ENCODE data around the gene CSNK1D.

CSNK1D gene

DNA sequence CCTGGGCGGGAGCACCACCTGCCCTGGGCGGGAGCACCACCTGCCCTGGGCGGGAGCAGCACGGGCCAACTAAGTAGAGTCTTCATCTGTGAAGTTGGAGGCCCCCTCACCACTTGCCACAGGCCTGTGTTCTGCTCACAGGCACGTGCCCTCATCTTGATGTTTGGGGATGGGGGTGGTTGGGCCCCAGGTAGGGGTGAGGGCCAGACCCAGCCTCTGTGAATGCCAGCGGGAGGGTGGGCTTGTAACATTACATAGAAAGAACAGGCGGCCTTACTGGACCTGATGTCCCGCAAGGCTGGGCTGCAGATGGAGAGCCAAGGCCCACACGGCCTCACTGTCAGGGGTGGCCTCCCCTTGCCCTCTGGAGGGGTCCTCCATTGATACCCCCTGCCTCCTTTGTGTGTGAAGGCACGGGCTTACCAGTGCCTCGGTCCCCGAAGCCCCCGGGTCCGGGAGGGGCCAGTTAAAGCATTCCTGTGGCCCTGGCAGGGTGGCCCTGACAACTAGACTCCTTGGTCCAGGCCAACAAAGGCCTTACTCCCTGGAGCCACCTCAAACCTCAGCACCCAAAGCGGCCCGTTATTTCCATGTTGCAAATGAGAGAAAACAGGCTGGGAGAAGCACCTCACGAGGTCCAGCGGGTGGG, 45.7 kb downstream of the CSNK1D start:
- peak; percentile 5 for DNase-seq (ENCODE audit: low read depth)

- DNase-seq (ENCODE audit: low read depth): no peak
Measured at GRCh38 chr17:82226809-82227628, 46.5 kb downstream of the CSNK1D start.

- DNase-seq (ENCODE audit: low read depth): no peak
Measured at GRCh38 chr17:82226146-82226808, 47.2 kb downstream of the CSNK1D start.

DNA sequence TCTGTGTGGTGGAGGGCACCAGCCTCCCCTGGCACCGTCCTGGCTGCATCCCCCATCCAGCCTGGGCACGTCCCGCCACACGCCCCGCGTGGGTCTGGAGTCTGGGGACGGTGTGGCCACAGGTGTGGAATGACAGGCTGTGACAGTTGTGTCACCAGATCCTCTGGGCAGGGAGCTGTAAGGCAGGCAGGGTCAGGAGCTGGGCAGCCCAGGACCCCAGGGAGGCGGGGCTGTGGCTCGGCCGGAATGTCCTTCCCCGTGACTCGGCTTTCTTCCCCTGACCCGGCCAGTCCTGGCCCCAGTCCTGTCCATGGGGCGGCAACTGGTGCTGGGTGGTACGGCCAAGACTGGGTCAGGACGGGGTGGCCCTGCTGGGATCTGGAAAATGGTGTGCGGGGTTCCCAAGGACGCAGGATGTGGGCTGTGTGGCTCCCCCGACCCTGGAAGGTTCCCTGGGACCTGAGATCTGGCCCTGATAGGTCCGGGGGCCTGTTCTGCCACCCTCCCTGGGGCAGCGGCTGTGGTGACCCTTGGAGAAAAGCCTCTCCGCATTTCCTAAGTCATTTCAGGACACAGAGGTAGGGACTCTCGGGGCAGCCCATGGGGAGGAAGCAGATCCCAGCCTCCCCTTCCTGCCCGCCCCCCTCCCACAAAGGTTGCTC, 48.0 kb downstream of the CSNK1D start:
- peak; percentile 9 for DNase-seq (ENCODE audit: low read depth)

DNA sequence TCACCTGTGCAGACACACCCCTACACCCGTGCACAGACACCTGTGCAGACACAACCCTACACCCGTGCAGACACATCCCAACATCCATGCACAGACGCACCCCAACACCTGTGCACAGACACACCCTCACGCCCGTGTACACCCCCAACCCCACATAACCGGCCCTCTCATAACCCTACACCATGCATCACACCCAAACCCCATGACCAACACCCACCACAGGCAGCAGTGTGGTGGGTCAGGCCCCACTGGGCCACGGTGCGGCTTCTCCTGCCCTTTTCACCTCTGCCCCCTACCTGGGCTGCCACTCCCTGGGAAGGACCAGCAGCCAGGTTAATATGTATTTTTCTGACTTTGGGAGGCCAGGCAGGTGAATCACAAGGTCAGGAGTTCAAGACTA, 48.8 kb downstream of the CSNK1D start:
- DNase-seq (ENCODE audit: low read depth): no peak

- no peak for DNase-seq (ENCODE audit: low read depth)
Measured at GRCh38 chr17:82223517-82223916, 50.0 kb downstream of the CSNK1D start.

- DNase-seq (ENCODE audit: low read depth): no peak
Measured at GRCh38 chr17:82222816-82223215, 50.7 kb downstream of the CSNK1D start.

- no peak for DNase-seq (ENCODE audit: low read depth)
Measured at GRCh38 chr17:82221341-82221902, 52.1 kb downstream of the CSNK1D start.

DNA sequence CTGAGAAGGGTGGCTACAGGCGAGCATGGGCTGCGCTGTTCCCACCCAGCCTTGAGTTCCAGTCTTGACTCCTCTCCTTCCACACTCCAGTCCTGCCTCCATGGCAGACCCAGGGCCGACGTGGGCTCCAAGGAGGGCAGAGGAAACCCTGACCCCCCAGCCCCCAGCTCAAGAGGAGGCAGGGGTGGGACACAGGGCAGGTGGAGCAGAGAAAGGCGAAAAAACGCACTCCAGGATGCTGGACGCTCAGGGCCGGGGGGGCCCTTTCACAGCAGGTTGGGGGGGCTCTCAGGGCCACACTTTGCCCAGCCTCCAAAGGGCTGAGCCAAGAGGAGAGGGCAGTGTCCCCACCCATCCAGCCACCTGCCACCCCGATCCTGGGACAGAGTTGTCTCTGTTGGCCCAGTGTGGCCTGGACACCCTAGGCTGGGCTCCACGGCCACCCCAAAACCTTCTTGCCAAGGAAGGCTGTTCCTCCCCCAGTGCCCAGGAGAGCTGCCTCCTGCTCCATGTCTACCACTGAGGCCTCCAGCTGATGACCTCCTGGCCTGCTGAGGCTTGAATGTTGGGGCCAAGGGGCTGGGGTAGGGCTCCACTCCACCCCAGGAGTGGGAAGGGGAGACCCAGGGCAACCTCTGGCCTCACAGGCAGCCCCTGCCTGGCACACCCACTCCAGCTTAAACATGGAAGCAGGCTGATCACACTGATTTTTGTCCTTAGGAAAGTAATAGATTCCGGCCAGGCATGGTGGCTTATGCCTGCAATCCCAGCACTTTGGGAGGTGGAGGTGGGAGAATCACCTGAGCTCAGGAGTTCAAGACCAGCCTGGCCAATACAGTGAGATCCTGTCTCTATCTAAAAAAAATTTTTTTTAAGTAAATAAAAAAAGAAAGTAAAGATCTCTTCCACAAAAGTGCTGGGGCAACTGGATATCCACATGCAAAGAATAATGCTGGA, 53.5 kb downstream of the CSNK1D start:
- no peak for DNase-seq (ENCODE audit: low read depth)

DNA sequence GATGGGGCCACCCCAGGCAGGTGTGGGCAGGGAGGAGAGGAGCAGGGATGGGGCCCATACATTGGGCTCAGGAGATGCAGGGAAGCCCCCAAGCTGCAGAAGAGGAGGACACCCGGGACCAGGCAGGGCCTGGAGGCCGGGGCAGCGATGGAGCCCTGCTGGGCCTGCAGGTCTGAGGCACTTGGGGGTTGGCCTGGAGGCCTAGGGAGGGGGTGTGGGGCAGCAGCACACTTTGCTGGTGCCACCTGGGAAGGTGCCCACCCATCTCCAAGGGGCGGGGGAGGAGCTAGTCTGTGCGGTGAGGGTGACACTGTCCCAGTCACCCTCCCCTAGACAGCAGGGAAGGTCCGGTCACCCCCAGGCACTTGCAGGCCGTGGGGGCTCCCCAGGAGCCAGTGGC, 54.4 kb downstream of the CSNK1D start:
- DNase-seq (ENCODE audit: low read depth): no peak

- no peak for DNase-seq (ENCODE audit: low read depth)
Measured at GRCh38 chr17:82218349-82219075, 55.0 kb downstream of the CSNK1D start.

DNA sequence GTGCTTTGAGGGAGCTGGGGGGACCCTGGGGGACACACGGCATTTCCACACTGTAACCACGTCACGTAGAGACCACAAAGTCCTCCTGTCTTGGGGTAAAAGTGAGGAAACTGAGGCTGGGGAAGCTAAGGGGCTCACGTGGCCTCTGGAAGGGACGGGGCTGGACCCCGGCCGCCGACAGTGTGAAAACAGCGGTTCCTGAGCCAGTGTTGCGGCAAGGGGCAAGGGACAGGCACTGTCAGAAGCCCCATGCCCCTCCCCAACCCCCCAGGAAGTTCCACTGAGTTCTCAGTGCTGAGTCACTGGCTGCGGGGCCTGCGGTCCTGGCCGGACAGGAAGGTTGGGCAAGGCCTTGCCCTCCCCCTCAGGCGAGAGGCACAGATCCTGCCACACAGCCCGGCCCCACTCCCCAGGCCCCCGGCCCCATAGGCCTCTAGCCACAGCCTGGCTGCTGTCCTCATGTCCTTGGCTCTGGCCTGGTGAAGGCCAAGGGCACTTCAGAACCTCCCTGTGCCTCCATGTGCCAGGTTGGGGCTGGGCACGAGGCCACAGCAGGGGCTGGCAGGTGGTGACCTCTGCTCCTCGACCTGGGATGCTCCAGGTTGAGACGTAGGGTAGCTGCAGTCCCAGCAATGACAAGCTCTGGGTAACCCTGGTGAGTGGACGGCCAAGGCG, 55.8 kb downstream of the CSNK1D start:
- DNase-seq (ENCODE audit: low read depth): peak; percentile 97

- DNase-seq (ENCODE audit: low read depth): peak; percentile 68
Measured at GRCh38 chr17:82217120-82217529, 56.4 kb downstream of the CSNK1D start.

DNA sequence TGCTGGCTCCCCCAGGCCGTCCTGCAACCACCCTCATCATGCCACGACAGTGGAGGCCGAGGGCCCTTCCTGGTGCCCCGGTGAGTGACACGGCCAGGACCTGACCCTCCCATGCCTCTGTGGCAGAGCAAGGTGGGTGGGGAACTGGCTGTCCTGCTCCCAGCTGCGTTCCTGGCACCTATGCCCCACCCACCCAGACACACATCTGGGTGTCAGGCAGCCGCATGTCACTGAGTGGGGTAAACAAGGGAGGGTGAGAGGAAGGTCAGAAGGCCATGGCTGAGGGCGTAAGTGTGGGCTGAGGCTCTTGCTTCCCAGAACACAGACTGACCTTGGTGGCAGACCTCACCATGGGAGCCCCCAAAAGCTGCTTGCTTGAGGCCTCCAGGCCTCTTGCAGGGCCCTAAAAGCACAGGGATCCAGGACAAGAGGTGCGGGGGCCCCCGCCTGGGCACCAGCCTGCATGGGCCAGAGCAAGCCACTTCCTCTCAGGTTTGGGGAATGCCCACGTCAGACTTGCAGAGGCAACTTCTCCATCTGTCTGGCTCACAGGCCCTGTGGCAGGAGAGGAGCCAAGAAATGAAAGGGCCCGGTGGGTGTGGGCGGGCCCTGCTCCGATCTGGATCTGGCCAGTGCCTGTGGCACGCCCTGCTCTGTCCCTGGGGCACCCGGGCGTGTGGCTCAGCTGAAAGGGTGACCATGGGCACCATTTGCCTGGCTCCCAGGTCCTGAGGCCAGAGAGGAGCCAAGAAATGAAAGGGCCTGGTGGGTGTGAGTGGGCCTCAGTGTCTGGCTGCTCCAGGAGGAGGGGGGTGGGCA, 57.0 kb downstream of the CSNK1D start:
- DNase-seq (ENCODE audit: low read depth): peak; percentile 89

DNA sequence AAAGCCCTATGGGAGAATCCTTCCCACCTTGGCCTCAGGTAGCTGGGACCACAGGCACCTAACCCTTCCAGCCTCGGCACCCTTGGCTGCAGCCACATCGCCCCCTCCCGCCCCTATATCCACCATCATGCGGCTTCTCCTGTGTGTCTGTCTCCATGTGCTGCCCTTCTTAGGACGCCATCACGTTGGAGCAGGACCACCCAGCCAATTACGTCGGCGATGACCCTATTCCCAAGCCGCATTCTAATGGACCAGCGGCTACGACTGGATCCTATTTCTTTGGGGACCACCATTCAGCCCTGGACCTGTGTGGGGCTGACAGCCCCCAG, 57.6 kb downstream of the CSNK1D start:
- no peak for DNase-seq (ENCODE audit: low read depth)

DNA sequence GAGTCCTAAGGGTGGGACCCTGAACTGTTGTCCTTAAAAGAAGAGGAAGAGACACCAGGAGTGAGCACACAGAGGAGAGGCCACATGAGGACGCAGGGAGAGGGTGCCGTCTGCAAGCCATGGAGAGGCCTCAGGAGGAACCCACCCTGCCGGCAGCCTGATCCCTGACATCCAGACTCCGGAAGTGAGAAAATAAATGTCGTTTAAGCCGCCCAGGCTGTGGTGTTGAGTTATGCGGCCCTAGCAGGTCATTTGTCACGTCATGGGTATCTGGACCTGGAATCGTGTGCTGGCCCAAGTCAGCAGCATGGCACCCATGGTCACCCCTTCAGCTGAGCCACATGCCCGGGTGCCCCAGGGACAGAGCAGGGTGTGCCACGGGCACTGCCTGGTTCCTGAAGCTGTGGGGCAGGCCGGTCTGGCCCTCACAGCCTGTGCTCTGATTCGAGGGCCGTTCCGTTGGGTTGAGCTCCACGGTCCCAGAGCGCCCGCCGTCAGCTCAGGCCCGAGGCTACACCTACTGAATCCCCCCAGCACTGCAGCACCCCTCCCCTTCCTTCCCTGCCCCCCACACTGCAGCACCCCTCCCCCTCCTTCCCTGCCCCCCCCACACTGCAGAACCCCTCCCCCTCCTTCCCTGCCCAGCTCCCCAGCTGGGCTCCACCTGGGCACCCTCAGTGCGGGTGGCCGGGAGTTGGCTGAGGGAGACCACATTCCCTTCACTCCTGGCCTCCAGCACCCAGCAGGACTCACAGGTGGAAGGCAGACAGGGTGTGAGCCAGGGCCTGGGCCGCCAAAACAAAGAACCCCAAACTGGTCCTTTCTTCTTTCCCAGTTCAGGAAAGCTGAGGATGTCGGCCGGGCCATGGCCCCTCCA, 58.2 kb downstream of the CSNK1D start:
- DNase-seq (ENCODE audit: low read depth): peak; percentile 34

DNA sequence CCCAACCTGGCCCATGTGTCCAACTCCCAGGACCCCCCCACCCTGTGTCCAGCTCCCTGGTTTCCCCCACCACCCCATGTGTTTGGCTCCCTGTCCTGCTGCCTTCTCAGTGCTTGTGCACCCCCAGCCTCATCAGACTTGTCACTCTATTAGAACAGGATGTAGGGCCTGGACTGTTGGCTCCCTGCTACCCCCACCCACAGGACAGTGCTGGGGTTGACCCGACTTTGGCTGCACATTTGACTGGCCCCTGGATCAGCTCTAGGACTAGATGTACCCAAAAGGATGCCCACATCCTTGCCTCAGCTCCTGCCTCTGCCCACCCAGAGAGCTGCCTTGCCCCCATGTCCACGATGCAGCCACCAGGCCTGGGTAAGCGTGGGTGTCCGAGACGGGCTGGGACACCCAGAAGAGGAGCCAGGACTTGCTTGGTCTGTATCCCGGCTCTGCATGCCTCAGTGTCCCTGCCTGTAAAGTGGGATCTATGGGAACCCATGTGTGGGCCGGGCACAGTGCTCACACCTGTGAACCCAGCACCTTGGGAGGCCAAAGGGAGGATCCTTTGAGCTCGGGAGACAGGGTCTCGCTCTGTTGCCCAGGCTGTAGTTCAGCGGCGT, 59.4 kb downstream of the CSNK1D start:
- DNase-seq (ENCODE audit: low read depth): no peak

Measured in EH (cell line).